Endothelial cell of umbilical vein (primary cell): ENCODE data around the gene SCP2. TPM values are rescaled to one million over a fixed set of nuclear protein-coding genes. Genes with fewer than 3 reads are reported as not detected.
"Not testable (repeated sequence)": the region's sequence is repeated elsewhere in the genome, so short reads cannot be mapped to it uniquely, and the experiment has no call there.

Experiments
- BruUV-seq: library from RNA; stranded (reverse); fragments of 400-500 nt; replicated peaks from 2 replicates; lab custom pipeline; 2021; lab: Mats Ljungman, UMichigan
- CTCF ChIA-PET: fragments of 300-600, 350-600 bp; sonication (Branson Sonifier 250); formaldehyde crosslinking; loops from one replicate; lab custom pipeline; 2021; ENCODE audit warnings: antibody characterized with exemption, inconsistent platforms; lab: Charles Lee
- POLR2A ChIA-PET: fragments of 300-600, 350-600 bp; sonication (Branson Sonifier 250); formaldehyde crosslinking; loops from one replicate; lab custom pipeline; 2021; ENCODE audit warnings: antibody characterized with exemption, inconsistent platforms; lab: Charles Lee
- DNase-seq: peaks from one replicate; pipeline ENCODE4 v3.0.0-alpha.2; 2011; ENCODE audit warnings: low read depth, low spot score
- FAIRE-seq: peaks from 2 replicates; lab custom pipeline; 2011; peaks lifted over from hg19 to GRCh38; lab: Jason Lieb, UNC
- H2AFZ ChIP-seq: 2 replicates; pipeline ENCODE4 v1.6.0; 2012; ENCODE audit warnings: low read depth, low read length, control low read depth, inconsistent platforms
- H3K27ac ChIP-seq: 2 replicates; pipeline ENCODE4 v1.5.1; 2011; ENCODE audit warnings: low read depth, mild to moderate bottlenecking, control low read depth, low read length, moderate library complexity; ENCODE audit not compliant: insufficient read depth
- H3K27me3 ChIP-seq, 2 experiments: 2 replicates each; pipeline versions ENCODE4 v1.6.0 to v1.6.1; 2011; ENCODE audit warnings: low read length in 2 of 2, mixed read lengths in 1 of 2; ENCODE audit not compliant: control insufficient read depth in 2 of 2, insufficient read depth in 2 of 2
- H3K36me3 ChIP-seq, 2 experiments: 2 replicates in 1 of 2; 3 replicates in 1 of 2; pipeline ENCODE4 v1.5.1; 2011; ENCODE audit warnings: low read length in 2 of 2, mild to moderate bottlenecking in 1 of 2, moderate library complexity in 1 of 2; ENCODE audit not compliant: control insufficient read depth in 2 of 2, insufficient read depth in 2 of 2; ENCODE audit errors: extremely low read depth in 1 of 2
- H3K4me1 ChIP-seq: 3 replicates; pipeline ENCODE4 v1.5.1; 2011; ENCODE audit warnings: mild to moderate bottlenecking, low read length; ENCODE audit not compliant: control insufficient read depth, insufficient read depth; ENCODE audit errors: extremely low read depth
- H3K4me2 ChIP-seq: 2 replicates; pipeline ENCODE4 v1.6.1; 2011; ENCODE audit warnings: low read length, control low read depth, mixed read lengths; ENCODE audit not compliant: insufficient read depth
- H3K4me3 ChIP-seq, 3 experiments: fragments of 200-600 bp in 1 of 3; sonication (generic), shearing (Covaris generic) in 1 of 3; replicated peaks in 1 of 3; 2 replicates each; pipeline ENCODE4 v1.5.1; 2011 to 2016; ENCODE audit warnings: control low read depth in 3 of 3, low read length in 3 of 3, mild to moderate bottlenecking in 2 of 3, inconsistent platforms in 1 of 3, low read depth in 1 of 3, moderate library complexity in 1 of 3; ENCODE audit not compliant: insufficient read depth in 1 of 3
- H3K79me2 ChIP-seq: 2 replicates; pipeline ENCODE4 v1.6.0; 2012; ENCODE audit warnings: low read length, inconsistent platforms; ENCODE audit not compliant: control insufficient read depth, insufficient read depth
- H3K9ac ChIP-seq: replicated peaks from 2 replicates; pipeline ENCODE3; 2011; ENCODE audit warnings: low read length, control low read depth; ENCODE audit not compliant: insufficient read depth; ENCODE audit errors: extremely low read depth
- H3K9me1 ChIP-seq: replicated peaks from 3 replicates; pipeline ENCODE4 v1.6.0; 2011; ENCODE audit warnings: mild to moderate bottlenecking, low read length; ENCODE audit not compliant: control insufficient read depth, insufficient read depth; ENCODE audit errors: extremely low read depth
- H3K9me3 ChIP-seq: replicated peaks from 2 replicates; pipeline ENCODE4 v1.5.1; 2012; ENCODE audit warnings: low read length, inconsistent platforms; ENCODE audit not compliant: control insufficient read depth, insufficient read depth
- H4K20me1 ChIP-seq: replicated peaks from 2 replicates; pipeline ENCODE3; 2011; ENCODE audit warnings: mild to moderate bottlenecking, low read length; ENCODE audit not compliant: control insufficient read depth, insufficient read depth; ENCODE audit errors: extremely low read depth
- JUN ChIP-seq: IDR thresholded peaks from 2 replicates; pipeline ENCODE4 v1.6.1; 2011; ENCODE audit warnings: borderline replicate concordance, low read depth; ENCODE audit not compliant: insufficient read length, insufficient read depth
- MYC ChIP-seq: IDR thresholded peaks from one replicate; pipeline ENCODE4 v1.6.1; 2011; ENCODE audit warnings: mild to moderate bottlenecking, low read depth, low read length
- POLR2A ChIP-seq: IDR thresholded peaks from 2 replicates; pipeline ENCODE4 v1.6.1; 2012; ENCODE audit warnings: low read depth, mild to moderate bottlenecking, control low read depth, low read length
- POLR2AphosphoS5 ChIP-seq: IDR thresholded peaks from 2 replicates; pipeline ENCODE4 v1.6.1; 2012; ENCODE audit warnings: low read depth, mild to moderate bottlenecking, control low read depth, low read length, moderate library complexity; ENCODE audit not compliant: insufficient read depth
- dilution Hi-C: fragments of 300-500 bp; cut with MboI; formaldehyde crosslinking; loops from one replicate; pipeline ENCODE4 v1.15.0; 2019; ENCODE audit warnings: low sequenced_read_pairs; ENCODE audit not compliant: extremely low pct_ligation_motif_present
- intact Hi-C: fragments of 100-400 bp; cut with micrococcal nuclease; formaldehyde crosslinking; loops from one replicate; pipeline ENCODE4 v1.10.0; 2022
- polyA plus RNA-seq, 4 experiments: library from polyadenylated mRNA; depleted of rRNA in 3 of 4; stranded (reverse) in 3 of 4; unstranded in 1 of 4; fragments of >200 nt; gene quantifications; 2 replicates each; pipeline versions ENCODE4 v1.2.1 to v1.2.3, GENCODE V29; 2011 to 2012; ENCODE audit warnings: missing spikeins in 1 of 4
- total RNA-seq: library from RNA; stranded (reverse); gene quantifications from 2 replicates; pipeline ENCODE4 v1.2.3, GENCODE V29; 2021
- TF ChIP-seq, protein P1 (sequence below), 2 donors: IDR thresholded peaks; 1 replicate in 1 of 2; 2 replicates in 1 of 2; pipeline ENCODE4 v1.5.1; 2011; ENCODE audit warnings: low read length in 2 of 2, mild to moderate bottlenecking in 2 of 2, moderate library complexity in 2 of 2, control low read depth in 1 of 2, inconsistent platforms in 1 of 2, low read depth in 1 of 2; ENCODE audit not compliant: insufficient read depth in 1 of 2; ENCODE audit errors: extremely low read depth in 1 of 2

SCP2 gene
- total and polyA plus RNA-seq, 2 donors (not counting 3 experiments of a cell fraction or from before 2014, with no cell fraction given), result 42.4 to 92.7 TPM

DNA sequence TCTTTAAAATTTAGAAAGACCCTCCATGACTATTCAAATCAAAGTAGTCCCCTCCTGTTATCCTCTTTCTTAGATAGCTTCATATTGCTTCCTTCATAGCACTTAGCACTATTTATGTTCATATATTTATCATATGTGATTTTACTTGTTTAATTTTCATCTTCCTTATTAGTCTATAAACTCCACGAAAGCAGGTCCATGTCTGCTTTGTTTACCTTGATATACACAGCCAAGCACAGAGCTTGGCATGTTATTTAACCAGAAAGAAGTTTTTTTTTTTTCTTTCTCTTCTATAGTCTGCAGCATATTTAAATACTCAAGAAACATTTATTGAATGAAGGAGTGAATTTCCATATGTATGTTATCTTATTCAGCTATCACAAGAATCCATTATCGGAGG, 36.0 kb downstream of the SCP2 start:
- Histone ChIP-seq H4K20me1 (no peaks in the 10 kb centered on the region), H3K27ac (no peak overlapping the region), H3K4me2 (no peak overlapping the region), H3K36me3 (no peaks in the 10 kb centered on the region), H3K27me3 (no peaks in the 10 kb centered on the region), H3K9me3 (no peaks in the 10 kb centered on the region), H3K9me1 (no peaks in the 10 kb centered on the region), H3K79me2 (no peaks in the 10 kb centered on the region), H3K9ac (no peak overlapping the region), H2AFZ (no peak overlapping the region), H3K4me1 (no peaks in the 10 kb centered on the region), H3K4me3 (no peak overlapping the region)
- BruUV-seq, result no TSS peak
- FAIRE-seq, result no peak
- intact Hi-C loops, result no loop called here
- ChIA-PET CTCF (interaction anchor here (1.3 to 1.4 kb wide), 2 partner anchors 12 to 52 kb away, joined by 3 read pairs; no protein-coding TSS in a partner anchor), POLR2A (no interaction called here)
- no peak for DNase-seq
- dilution Hi-C loops, result no loop called here
- TF ChIP-seq JUN (no peak), MYC (no peak), POLR2A (no peak), POLR2AphosphoS5 (no peak)
- TF ChIP-seq, protein P1, sequence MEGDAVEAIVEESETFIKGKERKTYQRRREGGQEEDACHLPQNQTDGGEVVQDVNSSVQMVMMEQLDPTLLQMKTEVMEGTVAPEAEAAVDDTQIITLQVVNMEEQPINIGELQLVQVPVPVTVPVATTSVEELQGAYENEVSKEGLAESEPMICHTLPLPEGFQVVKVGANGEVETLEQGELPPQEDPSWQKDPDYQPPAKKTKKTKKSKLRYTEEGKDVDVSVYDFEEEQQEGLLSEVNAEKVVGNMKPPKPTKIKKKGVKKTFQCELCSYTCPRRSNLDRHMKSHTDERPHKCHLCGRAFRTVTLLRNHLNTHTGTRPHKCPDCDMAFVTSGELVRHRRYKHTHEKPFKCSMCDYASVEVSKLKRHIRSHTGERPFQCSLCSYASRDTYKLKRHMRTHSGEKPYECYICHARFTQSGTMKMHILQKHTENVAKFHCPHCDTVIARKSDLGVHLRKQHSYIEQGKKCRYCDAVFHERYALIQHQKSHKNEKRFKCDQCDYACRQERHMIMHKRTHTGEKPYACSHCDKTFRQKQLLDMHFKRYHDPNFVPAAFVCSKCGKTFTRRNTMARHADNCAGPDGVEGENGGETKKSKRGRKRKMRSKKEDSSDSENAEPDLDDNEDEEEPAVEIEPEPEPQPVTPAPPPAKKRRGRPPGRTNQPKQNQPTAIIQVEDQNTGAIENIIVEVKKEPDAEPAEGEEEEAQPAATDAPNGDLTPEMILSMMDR (IDR thresholded peaks at IDR 0.05; ENCODE audit: extremely low read depth in 1 of 2, insufficient read depth in 1 of 2, low read depth in 1 of 2, low read length in 2 of 2), result no peak

DNA sequence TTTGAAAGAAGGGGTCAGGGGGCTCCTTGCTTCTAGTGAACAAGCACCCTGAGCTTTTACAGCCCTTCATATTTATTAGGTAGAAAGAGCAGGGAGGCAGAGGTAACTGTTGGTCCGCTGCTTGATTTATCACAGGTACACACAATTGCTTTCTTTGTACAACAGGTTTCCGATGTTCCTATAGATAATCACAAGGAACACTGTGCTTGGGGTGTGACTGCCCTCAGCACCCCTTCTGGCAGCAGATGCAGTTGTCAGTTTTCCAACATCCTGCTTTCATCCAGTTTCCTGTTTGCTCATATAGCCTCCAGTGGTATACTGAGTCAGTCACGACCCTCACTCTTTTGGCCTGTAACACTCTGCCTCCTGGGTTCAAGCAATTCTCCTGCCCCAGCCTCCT, 40.6 kb downstream of the SCP2 start:
- intact Hi-C loops, result no loop called here

DNA sequence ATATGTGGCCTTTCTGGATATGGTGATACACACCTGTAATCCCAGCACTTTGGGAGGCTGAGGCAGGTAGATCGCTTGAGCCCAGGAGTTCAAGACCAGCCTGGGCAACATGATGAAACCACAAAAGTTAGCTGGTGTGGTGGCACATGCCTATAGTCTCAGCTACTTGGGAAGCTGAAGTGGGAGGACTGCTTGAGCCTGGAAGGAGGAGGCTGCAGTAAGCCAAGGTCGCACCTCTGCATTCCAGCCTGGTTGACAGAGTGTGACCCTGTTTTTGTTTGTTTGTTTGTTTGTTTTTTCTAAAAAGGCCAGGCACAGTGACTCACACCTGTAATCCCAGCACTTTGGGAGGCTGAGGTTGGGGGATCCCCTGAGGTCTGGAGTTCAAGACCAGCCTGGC, 42.2 kb downstream of the SCP2 start:
- H3K4me1 ChIP-seq, H3K9me1 ChIP-seq, H4K20me1 ChIP-seq, H3K9me3 ChIP-seq, H3K27ac ChIP-seq, BruUV-seq, H2AFZ ChIP-seq, H3K9ac ChIP-seq, H3K36me3 ChIP-seq, FAIRE-seq, H3K4me2 ChIP-seq, dilution Hi-C loops, POLR2A ChIA-PET, H3K4me3 ChIP-seq, H3K27me3 ChIP-seq, H3K79me2 ChIP-seq, intact Hi-C loops, DNase-seq: not testable (repeated sequence)
- CTCF ChIA-PET, result interaction anchor here (0.7 to 2.3 kb wide), 2 partner anchors 15 to 213 kb away, joined by 3 to 7 read pairs; no protein-coding TSS in a partner anchor

More for the DNA sequence above, 40.6 kb downstream of the SCP2 start:
- Histone ChIP-seq H3K27ac (no peak overlapping the region), H3K4me1 (no peaks in the 10 kb centered on the region), H3K27me3 (no peaks in the 10 kb centered on the region), H3K4me2 (no peak overlapping the region), H4K20me1 (no peaks in the 10 kb centered on the region), H3K79me2 (no peaks in the 10 kb centered on the region), H2AFZ (no peak overlapping the region), H3K9ac (no peak overlapping the region), H3K36me3 (no peaks in the 10 kb centered on the region), H3K4me3 (no peak overlapping the region), H3K9me1 (no peaks in the 10 kb centered on the region), H3K9me3 (no peaks in the 10 kb centered on the region)
- no peak for TF ChIP-seq MYC
- CTCF ChIA-PET, result interaction anchor here (2.3 kb wide), 1 partner anchor 214 kb away, joined by 7 read pairs; no protein-coding TSS in a partner anchor
- dilution Hi-C loops, result no loop called here
- DNase-seq (no peak), FAIRE-seq (no peak)
- no TSS peak for BruUV-seq
- POLR2A ChIA-PET, result no interaction called here
